ENCODE data around the gene CYP2F1.
"Not testable (repeated sequence)": the region's sequence is repeated elsewhere in the genome, so short reads cannot be mapped to it uniquely, and the experiment has no call there.

The CYP2F1 gene, protein sequence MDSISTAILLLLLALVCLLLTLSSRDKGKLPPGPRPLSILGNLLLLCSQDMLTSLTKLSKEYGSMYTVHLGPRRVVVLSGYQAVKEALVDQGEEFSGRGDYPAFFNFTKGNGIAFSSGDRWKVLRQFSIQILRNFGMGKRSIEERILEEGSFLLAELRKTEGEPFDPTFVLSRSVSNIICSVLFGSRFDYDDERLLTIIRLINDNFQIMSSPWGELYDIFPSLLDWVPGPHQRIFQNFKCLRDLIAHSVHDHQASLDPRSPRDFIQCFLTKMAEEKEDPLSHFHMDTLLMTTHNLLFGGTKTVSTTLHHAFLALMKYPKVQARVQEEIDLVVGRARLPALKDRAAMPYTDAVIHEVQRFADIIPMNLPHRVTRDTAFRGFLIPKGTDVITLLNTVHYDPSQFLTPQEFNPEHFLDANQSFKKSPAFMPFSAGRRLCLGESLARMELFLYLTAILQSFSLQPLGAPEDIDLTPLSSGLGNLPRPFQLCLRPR

DNA sequence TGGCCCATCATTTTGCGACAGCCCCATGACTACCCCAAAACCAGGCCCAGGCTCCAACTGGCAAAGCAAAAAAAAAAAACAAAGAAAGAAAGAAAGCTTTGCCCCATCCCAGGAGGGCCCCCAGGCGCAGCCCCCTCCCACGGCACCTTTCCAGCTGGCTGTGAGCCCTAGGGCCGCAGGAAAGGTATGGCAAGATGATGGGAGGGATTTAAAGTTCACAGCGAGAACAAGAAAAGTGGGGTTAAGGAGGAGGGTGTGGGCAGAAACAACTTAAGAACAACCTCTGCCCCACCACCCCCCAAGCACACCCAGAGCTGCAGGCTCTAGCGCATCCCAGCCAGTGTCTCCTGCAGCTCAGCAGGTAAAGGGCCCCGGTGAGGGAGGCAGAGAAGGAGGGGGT lies at the start of gene CYP2F1:
Gene CYP2F1, plus strand, starts transcription at position 301 of the 400 bp plus-strand sequence. CDS start 1,757 bp downstream, outside the sequence.
- DNase-seq, result no peak

DNA sequence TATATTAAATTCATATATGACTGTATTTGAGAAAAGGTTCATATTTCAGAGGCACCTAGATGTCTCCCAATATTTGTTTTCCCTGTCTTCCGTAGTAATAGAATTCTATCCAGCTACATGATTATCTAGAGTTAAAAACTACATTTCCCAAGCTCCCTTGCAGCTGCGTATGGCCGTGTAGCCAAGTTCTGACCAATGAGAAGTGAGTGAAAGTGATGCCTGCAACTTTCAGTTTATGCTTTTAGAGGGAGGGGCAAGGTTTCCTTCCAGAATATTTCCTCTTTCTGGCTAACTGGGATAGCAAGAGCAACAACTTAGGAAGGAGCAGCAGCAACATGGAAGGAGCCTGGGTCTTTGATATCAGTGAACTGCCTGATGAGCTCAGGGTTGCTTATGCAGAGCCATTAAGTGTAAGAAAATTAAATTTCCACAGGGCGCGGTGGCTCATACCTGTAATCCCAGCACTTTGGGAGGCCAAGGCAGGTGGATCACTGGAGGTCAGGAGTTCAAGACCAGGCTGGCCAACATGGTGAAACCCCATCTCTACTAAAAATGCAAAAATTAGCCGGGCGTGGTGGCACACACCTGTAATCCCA lies 49.2 kb upstream of the CYP2F1 start:
- DNase-seq, result no peak

DNA sequence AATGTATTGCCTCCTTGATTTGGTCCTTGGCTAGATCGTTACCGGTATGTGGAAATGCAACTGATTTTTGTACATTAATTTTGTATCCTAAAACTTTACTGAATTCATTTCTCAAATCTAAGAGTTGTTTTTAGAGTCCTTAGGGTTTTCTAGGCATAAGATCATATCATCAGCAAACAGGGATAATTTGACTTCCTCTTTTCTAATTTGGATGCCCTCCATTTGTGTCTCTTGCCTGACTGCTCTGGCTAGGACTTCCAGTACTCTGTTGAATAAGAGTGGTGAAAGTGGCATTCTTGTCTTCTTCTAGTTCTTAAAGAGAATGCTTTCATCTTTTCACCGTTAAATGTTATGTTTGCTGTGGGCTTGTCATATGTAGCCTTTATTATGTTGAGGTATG lies 37.9 kb upstream of the CYP2F1 start:
- DNase-seq, result no peak

DNA sequence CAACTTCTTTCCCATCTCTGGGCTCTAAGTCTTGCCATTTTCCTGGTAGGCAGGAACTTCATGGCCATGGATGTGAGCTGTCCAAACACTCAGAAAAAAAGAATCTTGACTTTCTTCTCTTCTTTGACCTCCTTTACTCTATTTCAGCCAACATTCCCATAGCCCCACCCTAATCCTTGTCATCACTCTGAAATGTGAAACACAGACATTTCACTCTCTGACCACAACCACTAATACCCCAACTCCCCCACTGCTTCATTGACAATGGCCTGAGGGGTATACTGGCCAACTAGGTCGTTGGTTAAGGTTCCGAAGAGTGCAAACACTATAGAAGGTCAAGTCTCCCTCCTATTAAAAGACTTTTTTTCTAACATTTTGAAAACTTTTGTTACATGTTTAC lies 30.7 kb upstream of the CYP2F1 start:
- DNase-seq, result no peak

DNA sequence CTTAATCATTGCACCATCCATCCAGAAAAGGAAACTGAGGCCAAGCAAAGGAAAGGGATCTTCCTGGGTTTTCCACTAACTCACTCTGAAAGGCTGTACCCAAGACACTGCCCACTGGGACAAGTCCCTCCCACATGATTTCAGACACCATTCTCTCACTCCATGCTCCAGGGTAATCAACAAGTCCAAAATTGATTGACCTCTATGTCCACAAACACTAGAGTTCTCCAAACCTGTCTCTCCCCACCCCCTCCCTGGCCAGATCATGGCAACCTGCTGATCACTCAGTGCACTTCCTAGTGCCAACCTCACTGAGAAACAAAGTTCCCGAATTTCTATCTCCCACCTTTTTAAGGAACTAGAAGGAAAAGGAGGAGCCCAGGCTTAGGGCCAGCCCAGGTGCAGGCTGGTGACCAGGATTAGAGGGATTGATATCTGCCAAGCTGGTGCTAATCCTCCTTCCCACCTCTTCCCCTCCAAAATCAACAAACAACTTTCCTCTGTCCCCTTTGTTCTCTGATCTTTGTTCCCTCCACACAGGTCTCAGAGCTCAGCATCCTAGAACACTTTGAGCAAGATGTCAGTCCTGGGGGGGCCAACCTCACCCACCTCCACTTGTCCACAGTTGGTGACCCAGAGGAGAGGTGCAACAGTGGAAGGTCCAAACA lies 28.4 kb upstream of the CYP2F1 start:
- DNase-seq, result no peak

DNA sequence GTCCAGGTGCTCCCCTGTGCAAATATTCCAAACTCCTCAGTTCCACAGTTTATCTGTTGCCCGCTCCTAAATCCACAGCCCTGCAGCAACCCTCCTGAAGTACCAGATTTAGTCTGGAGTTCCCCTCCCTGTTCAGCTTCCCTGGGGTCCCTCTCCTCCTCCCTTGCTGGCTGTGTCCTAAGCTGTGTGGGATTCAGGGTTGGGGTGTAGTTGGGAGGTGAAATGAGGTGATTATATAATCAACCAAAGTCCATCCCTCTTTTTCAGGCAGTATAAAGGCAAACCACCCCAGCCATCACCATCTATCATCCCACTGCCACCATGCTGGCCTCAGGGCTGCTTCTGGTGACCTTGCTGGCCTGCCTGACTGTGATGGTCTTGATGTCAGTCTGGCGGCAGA lies 26.1 kb upstream of the CYP2F1 start, which contains the start of gene CYP2A13:
Gene CYP2A13, plus strand, starts transcription at position 301 of the 400 bp plus-strand sequence. Its CDS starts 21 bp downstream, at position 322.
- DNase-seq, result no peak

DNA sequence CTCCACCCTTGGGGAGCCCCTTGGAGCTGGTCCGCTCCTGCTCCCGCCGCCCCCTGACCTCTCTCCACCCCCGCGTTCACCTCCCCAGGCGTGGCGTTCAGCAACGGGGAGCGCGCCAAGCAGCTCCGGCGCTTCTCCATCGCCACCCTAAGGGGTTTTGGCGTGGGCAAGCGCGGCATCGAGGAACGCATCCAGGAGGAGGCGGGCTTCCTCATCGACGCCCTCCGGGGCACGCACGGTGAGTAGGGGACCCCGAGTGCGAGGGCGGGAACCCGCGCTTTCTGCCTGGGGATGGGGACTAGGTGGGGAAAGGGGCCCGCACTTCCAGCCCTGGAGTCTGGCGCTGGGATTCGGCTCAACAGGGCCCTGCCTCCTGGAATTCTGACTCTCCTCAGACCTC lies 24.3 kb upstream of the CYP2F1 start:
- DNase-seq, result no peak

DNA sequence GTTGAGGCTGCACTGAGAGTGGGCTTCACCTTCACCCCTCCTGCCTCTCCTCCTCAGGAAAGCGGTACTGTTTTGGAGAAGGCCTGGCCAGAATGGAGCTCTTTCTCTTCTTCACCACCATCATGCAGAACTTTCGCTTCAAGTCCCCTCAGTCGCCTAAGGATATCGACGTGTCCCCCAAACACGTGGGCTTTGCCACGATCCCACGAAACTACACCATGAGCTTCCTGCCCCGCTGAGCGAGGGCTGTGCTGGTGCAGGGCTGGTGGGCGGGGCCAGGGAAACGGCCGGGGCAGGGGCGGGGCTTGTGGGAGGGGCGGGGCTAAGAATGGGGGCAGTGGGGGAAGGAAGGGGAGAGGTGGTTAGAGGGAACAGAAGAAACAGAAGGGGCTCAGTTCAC lies 18.5 kb upstream of the CYP2F1 start:
- DNase-seq, result no peak

DNA sequence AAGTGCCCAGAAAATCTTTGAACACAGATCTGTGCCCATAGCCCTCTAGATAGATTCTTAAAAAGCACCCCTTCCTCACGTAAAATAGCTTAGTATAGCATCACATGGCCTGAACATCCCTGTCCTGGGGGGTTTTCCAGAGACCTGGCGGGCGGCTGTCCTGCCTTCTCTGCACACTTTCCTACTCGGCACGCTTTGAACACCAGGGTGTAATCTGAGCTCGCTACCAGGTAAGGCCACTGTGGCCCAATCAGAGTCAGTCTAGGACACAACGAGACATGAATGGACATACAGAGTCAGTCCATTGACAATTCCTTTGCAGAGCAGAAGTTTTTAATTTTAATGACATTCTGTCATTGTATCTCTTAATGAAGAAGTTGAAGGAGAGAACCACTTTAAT lies 17.9 kb upstream of the CYP2F1 start:
- DNase-seq, result no peak

DNA sequence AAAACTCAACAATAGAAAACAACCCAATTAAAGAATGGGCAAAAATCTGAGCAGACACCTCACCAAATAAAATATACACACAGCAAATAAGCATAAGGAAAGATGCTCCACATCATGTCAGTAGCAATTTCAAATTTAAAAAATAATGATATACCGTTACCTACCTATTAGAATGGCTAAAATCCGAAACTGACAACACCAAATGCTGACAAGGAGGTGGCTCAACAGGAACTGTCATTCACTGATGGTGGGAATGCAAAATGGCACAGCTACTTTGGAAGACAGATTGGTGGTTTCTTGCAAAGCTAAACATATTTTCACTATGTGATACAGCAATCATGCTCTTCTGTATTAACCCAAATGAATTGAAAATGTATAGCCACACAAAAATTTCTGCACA lies 16.9 kb upstream of the CYP2F1 start:
- no peak for DNase-seq

DNA sequence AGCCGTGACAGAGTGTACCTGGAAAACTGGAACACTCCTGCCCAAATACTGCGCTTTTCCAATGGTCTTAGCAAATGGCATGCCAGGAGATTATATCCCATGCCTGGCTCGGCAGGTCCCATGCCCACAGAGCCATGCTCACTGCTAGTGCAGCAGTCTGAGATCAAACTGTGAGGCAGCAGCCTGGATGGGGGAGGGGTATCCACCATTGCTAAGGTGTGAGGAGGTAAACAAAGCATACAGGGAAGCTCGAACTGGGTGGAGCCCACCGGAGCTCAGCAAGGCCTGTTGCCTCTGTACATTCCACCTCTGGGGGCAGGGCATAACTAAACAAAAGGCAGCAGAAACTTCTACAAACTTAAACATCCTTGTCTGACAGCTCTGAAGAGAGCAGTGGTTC lies 15.5 kb upstream of the CYP2F1 start:
- no peak for DNase-seq

DNA sequence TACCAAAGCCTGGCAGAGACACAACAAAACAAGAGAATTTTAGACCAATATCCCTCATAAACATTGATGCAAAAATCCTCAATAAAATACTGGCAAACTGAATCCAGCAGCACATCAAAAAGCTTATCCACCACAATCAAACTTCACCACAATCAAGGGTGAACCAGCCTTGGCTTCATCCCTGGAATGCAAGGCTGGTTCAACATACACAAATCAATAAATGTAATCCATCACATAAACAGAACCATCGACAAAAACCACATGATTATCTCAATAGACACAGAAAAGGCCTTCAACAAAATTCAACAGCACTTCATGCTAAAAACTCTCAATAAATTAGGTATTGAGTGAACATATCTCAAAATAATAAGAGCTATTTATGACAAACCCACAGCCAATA lies 12.0 kb upstream of the CYP2F1 start:
- DNase-seq, result not testable (repeated sequence)

DNA sequence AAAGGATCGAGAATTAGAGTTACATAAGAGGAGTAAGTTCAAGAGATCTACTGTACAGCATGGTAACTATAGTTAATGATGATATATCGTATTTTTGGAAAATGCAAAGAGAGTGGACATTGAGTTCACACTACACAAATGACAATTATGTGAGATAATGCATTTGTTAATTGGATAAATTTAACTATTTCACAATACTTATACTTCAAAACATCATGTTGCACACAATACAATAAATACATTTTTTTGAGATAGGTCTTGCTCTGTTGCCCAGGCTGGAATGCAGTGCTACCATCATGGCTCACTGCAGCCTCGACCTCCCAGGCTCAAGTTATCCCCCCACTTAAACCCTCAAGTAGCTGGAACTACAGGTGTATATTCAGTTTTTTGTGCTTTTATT lies 8.1 kb upstream of the CYP2F1 start:
- DNase-seq, result no peak

DNA sequence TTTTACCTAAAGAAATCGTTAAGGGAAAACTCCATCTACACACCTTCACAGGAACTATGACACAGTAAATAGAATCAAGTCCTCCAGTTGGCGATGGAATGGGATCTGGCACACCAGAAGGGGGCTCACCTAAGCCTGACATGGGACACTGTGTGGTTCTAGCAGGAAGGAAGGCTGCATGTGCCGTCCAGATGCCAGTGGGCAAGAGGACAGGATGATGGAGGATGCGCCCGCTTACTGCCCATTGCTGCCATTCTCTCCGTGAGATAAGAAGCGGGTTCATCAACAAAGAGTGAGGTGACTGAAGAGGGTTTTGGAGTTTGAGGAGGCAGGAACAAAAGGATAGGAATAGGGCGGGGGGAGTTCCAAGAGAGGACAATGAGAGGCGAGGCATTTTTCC lies 2.9 kb upstream of the CYP2F1 start:
- no peak for DNase-seq

DNA sequence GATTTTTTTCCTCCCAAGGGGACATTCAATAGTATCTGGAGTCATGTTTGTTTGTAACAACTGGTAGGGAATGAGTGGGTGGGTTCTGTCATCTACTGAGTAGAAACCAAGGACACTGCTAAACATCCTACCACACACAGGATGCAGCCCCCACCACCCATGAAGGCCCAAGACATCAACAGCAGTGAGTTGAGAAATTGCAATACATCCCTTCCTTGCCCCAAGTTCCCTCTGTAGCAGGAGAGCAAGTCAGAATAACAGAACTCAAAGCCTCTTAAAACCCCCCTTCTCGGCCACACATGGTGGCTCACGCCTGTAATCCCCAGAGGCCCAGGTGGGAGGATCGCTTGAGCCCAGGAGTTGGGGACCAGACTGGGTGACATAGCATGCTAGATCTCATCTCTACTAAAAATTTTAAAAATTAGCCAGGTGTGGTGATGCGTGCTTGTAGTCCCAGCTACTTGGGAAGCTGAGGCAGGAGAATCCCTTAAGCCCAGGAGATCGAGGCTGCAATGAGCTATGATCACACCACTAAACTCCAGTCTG lies 2.4 kb upstream of the CYP2F1 start:
- DNase-seq, result no peak

DNA sequence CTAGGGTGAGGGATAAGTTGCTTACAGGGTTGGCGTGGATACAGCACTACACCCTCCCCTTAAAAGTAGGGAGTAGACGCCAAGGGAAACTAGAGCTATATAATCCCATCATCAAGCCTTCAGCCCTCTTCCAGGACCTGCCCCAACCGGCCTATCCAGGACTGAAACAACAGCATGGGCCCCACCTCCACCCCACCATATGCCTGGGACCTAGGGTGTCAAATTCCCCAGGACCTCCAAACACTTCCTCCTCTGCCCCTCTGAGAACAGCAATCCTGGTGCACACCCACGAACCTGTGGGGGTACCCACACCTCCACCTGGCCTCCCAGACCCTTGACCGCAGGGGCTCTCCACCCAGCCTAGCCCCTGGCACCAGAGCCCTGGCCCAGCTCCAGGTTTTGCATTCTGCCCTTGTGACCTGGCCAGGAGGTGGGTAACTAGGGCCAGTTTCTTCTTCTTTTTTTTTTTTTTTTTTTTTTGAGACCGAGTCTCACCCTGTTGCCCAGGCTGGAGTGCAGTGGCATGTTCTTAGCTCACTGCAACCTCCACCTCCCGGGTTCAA lies 1.4 kb upstream of the CYP2F1 start:
- DNase-seq, result no peak

DNA sequence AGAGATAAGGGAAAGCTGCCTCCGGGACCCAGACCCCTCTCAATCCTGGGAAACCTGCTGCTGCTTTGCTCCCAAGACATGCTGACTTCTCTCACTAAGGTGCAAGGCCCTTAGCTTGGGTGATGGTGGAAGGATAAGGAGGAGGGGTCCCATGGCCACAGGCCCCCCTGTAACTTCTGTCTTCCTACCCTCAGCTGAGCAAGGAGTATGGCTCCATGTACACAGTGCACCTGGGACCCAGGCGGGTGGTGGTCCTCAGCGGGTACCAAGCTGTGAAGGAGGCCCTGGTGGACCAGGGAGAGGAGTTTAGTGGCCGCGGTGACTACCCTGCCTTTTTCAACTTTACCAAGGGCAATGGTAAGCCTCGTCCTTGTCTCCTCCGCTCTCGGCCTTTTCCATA lies 2.0 kb downstream of the CYP2F1 start:
- DNase-seq, result no peak

DNA sequence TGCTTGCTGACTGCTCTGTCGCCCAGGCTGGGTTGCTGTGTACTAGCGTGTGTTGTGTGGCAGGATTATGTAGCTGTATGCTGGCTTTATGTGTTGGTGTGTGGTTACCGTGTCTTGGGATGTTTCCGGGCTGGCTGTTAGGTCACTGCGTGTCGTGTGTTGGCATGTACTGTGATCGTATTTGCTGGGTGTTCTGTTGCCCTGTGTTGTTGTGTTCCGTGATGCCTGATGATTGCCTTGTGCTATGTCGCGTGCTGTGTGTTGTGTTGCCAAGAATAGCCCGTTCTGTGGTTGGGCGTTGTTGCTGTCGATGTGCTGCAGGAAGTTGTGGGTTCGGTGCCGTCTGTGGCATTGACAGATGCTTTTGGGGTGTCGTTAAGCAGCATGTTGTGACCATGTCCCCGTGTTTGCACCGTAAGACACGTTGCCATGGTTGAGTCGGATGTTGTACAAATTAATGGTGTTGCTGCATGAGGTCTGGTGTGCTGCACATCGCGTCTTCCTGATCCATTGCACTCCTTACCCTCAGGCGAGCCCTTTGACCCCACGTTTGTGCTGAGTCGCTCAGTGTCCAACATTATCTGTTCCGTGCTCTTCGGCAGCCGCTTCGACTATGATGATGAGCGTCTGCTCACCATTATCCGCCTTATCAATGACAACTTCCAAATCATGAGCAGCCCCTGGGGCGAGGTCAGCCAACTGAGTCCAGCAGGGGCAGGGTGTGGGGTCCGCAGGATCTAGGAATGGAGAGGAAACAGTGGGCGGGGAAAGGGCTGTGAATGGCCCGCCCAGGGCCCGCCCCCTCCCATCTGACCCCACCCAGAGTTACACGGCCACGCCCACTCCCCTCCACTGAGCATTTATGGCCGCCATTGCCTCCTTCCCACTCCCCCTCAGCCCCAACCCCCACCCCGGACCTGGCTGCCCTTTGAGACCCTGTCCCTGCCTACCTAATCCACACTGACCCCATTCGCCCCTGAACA lies 7.0 kb downstream of the CYP2F1 start:
- DNase-seq, result not testable (repeated sequence)

DNA sequence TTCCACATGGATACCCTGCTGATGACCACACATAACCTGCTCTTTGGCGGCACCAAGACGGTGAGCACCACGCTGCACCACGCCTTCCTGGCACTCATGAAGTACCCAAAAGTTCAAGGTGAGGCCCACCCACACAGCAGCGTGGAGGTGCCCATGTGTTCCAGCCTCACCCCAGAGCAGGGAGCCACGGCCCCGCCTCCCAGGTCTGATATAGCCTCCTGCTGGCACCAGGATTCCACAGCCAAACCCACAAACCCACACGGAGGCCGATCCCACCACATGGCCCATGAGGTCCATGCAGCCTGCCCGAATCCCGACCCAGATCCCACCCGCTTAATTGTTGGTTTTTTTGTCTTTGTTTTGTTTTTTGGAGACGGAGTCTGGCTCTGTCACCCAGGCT lies 8.6 kb downstream of the CYP2F1 start:
- not testable (repeated sequence) for DNase-seq

DNA sequence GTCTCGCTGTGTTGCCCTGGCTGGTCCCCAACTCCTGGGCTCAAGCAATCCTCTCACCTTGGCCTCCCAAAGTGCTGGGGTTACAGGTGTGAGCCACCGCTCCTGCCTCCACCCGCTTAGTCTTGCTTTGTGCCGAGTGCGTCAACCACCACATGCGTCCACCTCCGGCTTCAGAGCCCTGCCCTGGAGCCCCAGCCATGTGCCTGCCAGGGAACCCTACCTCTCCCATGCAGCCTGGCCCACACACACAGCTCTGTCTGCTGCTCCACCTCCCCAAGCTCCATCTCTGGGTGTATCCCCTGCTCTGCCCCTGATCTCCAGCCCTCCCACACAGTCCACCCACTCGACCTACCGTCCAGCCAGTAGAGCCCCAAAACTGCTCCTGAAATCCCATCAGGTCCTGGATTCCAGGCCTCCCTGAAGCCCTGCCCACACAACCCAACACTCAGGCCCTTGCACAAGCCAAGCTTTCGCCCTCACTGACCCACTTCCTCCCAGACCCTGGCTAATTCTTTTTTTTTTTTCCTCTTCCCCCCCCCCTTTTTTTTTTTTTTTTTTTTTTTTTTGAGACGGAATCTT lies 9.6 kb downstream of the CYP2F1 start:
- no peak for DNase-seq

DNA sequence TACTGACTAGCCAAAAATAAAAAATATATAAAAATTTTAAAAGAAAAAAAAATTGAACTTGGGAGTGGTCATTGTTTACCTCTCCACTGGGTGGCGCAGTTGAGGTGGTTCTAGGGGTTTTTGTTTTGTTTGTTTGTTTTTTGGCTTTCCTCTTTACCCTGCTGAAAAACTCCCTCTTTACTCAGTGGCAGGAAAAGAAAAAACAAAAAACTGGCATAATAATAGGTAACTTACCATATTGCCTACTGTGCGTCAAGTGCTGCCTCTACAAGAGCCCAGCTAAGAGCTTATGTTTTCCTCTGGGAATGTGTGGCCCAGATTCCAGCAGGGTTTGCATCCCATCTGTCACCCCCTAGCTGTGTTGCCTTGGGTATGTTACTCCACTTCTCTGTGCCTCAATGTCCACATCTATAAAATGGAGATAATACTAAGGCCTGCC lies 12.6 kb downstream of the CYP2F1 start:
- DNase-seq, result not testable (repeated sequence)
